GM19240 (cell line): ENCODE results near the gene SLC6A18.

ENCODE experiments used
- DNase-seq: peaks from one replicate; pipeline ENCODE4 v3.0.0; 2011; ENCODE audit warnings: low spot score; ENCODE audit not compliant: insufficient read length

Gene SLC6A18

DNA sequence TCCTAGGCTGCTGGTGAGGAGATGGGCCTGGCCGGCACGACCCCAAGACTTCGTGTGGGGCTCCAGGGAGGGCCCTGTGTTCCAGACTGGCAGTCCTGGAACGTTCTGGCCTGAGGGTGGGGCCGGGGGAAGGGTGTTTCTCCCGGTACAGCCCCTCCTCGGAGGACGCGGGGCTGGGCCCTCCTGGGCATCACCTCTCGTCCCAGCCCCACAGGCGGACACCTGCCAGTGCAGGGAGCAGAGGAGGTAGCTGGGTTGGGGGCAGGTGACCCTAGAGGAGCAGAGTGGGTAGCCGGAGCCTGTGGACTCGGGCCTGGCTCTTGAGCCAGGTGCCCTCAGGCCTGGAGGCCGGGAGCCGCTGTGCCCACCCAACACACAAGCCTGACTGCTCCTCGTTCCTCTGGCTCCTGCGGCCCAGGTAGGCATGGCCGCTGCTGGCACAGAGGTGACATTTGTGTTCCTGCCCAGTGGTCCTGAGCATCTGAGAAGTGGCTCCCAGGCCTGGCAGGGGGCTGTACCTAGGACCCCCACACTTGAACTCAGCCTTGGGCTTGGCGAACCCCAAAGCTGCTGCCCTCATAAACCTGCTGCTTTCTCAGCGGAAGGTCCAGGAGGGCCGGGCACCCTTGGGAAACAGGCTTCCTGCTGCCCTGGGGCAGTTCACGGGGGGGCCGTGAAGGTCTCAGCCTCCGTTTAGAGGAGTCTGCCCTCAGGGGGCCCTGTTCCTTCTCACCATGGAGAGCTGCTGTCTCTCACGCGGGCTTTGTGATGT, 23.0 kb upstream of the SLC6A18 start:
- DNase-seq: no peak

DNA sequence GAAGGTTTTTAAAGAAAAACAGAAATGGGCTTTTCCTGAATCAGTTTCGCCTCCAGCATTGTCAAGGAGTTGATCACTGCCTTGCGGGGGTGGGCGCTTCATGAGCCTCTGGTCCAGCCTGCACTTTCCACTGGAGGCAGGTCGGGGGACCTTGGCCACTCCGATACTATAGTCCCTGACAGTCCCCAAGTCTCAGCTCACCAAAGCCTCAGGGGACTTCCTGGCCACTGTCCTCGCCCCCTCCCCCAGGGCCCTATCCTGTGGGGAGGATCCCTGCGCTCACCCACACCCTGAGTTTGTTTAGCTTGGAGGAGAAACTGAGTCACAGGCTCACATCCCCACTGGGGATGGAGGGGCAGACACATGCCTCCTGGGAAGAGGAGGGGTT, 22.4 kb upstream of the SLC6A18 start:
- no peak for DNase-seq

DNA sequence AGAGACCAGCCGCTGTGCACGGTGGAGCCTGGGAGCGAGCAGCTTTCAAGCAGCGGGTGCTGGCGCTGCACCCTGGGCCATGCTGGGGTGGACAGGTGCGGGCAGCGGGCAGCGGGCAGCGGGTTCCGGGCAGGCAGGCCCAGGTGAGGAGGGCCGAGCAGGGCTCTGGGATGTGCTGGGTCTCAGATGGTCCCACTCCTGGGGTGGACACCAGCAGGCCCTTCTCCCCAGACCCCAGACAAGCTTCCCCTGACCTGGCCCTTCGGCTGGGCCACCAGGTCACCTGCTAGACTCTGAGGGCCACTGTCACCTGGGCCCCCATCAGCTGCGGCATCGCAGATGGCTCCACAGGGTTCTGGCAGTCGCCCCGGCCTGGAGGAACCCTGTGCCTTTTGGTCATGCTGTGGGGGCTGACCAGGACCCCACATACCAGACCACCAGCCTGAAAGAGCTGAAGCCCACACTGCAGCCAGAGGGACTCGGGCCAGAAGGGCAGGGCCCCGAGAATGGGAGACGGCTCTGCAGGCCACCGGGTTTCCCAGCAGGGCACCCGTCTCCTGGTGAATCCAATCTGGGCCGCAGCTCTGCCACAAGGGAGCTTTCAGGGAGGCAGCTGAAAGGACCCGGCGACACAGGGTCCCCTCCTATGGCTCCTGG, 21.7 kb upstream of the SLC6A18 start:
- DNase-seq: no peak

DNA sequence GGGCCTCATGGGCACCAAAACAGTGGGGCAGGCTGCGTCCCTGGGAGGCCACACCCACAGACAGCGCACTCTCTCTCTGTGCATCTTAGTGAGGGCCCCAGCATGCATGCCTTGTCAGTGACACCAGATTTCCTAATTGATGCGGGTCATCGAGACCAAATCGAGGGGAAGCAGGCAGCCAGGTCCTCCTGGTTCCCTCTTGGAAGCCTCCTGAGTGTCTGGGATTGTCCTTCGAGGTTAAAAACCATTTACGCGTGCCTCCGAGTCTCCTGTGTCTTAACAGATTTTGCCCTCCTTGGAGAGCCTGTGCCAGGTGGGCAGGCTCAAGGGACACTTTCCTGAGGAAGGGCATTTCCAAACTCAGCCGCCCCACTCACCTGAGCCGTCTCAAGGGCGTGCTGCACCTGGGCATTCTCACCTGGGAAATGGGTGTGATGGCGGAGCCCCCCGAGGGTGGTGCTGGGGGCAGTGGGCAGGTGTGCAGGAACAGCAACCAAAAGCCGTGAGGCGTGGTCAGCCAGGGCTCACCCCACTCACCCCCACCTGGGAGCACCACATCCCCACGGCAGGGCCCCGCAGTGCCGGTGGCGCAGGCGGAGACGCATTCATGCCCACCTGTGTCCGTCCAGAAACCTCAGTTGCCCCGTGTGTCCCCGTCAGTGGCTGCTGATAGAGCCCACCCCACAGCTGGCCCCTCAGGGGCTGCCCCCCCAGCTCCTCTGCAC, 21.1 kb upstream of the SLC6A18 start:
- no peak for DNase-seq

DNA sequence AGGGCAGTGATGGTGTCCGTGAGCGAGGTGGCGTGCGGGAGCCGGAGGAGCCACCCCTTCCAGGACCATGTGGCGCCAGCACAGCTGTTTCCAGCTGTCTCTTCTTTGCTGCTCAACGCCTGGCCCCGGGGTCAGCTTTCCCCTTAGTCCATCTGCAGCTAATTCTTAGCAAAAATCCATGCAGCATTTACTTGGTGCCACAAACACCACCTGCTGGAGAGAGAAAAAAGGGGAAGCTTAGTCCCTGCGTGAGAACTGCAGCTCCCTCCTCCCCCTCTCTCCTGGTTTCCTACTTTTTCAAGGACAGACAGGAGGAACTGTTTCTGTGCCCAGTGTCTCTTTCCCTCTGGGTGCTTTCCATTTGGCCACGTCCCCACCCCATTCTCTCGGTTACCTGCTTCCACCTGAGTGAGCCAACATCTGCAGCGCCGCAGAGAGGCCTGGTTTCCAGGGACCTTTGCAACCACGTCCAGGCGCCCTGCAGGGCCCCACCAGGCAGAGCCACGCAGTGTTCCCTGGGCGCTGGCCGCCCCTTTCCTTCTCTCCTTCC, 20.4 kb upstream of the SLC6A18 start:
- no peak for DNase-seq

DNA sequence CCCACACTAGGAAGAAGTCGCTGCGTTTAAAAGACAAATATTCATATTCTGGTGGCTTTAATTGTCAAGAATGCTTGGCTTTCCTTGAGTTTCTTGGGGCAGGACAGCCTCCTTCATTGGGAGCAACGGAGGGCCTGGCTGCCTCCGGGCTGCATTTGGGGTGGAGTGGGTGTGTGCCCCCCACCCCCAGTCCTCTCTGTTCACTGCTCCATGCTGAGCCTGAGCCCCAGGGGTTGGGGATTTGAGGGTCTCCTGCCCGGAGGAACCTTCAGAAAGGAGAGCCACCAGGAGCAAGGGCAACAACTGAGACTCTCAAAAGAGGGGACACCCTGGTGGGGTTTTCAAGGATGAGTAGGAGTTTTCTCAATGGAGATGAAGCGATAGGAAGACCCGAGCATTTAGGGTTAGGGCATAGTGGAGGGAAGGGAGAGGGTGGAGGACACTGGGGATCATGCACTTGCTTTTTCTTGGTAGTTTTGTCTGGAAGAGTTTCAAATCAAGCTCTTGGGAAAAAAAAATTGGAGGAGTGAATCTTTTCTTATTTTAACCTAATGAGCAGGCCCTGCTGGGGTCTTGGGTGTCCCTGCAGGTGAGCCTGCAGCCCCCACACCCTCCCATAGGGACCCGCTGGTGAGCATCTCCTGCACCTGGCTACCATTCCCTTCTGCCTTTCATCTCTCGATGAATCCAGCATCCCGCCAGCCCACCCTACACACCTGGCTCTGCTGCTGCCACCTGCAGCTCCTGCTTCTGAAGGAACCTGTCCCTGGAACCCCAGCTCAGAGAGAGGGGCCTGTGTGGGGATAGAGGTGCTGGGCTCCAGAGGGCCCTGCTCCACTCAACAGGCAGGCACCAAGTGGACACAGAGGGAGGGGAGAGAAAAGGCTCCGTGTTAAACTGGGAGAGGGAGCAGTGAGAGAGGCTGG, 19.7 kb upstream of the SLC6A18 start:
- no peak for DNase-seq

DNA sequence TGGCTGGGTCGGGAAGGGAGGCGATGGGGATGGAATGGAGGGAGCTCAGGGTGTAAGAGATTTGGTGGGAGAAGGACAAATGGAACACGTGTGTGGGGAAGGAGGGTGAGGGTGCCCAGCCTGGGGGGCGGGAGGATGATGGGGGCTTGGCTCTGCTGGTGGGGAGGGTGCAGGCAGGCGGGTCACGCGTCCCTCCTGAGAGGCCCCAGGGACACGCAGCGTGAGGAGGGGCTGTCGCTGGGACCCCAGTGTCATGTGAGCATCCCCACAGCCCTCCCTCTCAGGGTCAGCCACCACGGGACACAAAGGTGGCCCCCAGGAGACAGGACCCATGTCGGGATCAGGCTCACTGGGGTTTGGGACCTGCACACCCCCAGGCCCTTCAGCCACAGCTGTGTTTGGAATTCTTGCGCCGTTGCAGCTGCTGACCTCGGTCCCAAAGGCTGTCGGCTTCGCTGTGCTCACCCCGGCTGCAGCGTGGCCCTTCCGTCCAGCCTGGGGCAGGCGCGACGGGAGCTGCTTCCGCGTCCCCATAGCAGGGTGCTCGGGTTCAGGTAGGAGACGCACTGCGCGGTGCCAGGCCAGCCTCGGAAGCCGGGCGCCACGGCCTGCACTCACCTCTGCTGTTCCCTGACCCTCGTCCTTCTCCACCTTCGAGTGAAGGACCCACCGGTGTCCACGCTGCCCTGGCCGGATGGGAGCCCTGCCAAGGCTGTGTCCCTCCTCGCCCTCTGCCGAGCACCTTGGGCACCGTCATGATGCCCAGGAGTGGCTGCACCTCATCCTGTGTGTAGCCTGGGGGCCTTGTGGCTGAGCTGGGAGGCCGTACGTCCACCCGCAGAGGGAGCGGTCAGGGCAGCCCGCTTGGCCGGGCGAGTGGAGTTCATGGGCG, 18.4 kb upstream of the SLC6A18 start:
- no peak for DNase-seq

DNA sequence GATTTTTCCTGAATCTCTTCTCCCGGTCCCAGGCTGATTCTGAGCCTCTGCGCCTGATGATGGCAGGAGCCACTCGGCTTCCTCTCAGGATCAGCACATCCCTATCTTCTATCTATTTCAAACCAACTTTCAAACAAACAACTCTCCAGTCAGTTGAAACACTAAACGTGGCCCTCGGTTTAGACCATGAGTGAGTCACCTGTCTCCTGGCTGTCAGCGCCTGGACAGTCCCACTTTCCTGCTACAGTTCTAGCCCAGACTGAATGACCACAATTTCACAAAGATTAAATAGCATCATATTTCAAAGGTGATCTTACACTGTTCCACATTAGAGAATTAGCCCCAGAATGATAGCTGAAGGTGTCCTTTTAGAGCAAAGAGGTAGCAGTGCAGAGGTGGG, 17.6 kb upstream of the SLC6A18 start:
- DNase-seq: no peak

DNA sequence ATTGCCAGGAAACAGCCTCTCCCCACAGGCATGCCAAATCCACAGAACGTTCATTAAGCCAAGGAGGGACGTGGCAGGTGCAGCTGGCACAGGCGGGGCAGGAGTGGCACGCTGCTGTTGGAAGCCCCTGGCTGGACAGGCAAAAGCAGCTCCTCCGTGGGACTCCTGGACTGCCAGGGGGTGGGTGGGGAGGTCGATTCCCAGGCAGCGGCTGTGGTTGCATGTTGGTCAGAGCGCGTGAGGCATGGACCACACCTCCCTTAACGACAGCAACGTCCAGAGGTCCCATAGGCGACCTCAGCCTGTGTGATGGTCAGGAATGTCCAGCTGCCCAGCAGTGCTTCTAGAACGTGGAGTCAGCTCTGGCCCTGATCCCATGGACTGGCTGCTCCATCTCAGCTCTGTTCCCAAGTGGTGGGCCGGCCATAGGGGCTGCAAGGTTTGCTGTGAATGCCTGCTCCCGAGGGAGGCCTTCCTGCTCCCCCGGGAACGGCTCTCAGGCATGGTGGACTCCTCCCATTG, 16.9 kb upstream of the SLC6A18 start:
- no peak for DNase-seq

DNA sequence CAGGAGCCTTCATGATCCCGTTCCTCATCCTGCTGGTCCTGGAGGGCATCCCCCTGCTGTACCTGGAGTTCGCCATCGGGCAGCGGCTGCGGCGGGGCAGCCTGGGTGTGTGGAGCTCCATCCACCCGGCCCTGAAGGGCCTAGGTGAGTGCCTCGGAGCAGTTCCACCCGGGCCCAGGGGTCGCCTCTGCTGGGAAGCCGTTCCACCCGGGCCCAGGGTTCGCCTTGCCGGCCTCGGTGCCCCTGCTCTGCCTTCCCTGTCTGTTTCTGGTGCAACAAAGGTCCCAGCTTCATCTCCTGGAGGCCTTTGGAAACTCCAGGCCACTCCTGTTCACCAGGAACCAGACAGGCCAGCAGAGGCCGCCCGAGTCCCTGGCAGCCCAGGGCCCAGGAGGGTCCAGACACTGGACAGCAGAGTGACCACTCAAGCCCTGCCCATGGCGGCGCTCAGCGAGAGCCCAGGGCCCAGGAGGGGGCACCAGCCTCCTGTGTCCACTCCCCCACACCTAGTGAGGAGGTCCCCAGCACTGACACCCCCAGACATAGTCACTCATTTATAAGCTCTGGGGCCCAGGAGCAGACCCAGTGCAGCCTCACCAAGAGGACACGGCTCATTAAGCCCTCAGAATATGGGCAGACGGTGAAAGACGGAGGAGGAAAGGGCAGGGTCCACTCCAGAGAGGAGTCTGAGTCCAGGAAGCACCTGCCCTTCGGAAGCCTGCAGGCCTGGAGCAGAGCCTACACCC, 16.3 kb upstream of the SLC6A18 start:
- no peak for DNase-seq

DNA sequence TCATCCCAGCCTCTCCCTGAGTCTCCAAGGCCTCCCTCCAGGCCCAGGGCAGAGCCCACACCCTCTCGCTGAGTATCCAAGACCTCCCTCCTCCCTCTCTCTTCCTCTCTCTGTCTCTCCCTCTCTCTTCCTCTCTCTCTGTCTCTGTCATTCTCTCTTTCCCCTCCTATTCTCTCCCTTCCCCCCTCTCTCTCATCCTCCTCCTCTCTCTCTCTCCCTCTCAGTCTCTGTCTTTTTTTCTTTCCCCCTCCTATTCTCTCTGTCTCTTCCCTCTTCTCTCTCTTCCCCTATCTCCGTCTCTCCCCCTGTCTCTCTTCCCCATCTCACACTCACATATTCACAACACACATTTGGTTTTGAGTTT, 15.7 kb upstream of the SLC6A18 start:
- DNase-seq: no peak

DNA sequence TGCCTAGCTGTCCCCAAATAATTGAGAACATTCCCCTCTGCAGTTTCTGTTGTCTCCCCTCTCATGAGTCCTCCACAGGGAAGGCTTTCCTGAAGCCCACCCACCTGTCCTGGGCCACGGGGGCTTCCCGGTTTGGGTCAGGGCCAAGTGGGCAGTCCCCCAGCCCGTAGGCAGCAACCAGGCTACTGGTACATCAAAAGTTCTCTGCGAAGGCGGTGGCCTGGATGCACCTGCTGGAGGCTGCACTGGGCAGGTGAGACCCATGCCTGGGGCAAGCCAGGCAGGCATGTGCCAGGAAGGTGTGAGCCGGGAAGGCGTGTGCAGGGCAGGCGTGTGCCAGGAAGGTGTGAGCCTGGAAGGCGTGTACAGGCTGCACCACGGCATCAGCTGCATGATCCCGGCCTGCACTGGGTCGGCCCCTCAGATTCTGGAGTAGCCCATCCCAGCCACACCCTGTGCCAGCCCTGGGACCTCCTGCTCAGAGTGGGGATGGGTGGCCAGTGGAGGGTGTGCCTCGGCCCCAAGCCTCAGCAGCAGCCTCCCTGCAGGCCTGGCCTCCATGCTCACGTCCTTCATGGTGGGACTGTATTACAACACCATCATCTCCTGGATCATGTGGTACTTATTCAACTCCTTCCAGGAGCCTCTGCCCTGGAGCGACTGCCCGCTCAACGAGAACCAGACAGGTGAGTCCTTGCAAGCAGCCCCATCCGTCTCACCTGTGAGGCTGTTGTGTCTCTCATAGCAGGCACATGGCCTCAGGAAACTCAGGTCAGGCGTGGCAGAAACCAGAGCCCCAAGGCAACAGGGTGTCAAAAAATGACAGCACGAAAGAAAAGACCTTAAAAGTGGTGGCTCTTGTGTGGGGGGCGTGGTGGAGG, 15.0 kb upstream of the SLC6A18 start:
- DNase-seq: no peak

DNA sequence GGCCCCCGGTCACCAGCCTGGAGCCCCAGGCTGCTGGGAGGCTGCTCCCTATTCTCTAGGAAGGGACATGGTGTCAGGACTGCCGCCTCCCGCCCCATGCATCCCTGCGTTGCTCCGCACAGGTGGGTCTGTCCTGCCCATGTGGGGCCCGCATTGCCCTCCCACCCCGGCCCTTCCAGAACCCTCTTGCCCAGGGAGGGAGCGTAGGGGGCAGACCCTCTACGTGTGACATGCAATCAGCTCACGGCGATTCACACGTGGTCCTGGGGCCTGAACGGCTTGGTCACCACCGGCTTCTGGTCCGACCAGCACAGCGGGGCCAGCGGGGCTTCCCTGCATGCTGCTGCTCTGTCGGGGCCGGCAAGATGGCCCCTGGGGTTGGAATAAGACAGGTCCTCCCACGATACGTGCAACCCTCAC, 14.3 kb upstream of the SLC6A18 start:
- DNase-seq: no peak

DNA sequence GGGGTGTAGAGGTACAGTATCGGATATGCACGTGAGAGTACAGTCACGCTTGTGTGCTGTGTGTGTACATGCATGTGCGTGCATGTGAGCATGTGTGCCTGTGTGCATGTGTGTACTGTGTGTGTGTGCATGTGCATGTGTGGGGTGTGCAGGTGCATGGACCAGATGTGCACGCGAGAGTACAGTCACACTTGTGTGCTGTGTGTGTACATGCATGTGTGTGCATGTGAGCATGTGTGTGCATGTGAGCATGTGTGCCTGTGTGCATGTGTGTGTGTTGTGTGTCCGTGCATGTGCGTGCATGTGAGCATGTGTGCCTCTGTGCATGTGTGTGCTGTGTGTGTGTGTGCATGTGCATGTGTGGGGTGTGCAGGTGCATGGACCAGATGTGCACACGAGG, 13.5 kb upstream of the SLC6A18 start:
- no peak for DNase-seq

DNA sequence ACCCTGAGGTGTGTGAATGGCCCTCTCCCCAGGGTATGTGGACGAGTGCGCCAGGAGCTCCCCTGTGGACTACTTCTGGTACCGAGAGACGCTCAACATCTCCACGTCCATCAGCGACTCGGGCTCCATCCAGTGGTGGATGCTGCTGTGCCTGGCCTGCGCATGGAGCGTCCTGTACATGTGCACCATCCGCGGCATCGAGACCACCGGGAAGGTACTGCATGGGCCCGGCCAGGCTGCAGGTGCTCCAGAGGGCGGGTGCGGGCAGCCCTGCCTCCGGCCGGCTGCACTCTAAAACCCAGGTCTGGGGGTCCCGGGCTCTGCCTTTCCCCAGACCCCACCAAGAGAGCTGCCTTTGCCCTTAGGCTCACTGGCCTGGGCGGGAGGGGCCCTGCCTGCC, 12.9 kb upstream of the SLC6A18 start:
- DNase-seq: no peak

DNA sequence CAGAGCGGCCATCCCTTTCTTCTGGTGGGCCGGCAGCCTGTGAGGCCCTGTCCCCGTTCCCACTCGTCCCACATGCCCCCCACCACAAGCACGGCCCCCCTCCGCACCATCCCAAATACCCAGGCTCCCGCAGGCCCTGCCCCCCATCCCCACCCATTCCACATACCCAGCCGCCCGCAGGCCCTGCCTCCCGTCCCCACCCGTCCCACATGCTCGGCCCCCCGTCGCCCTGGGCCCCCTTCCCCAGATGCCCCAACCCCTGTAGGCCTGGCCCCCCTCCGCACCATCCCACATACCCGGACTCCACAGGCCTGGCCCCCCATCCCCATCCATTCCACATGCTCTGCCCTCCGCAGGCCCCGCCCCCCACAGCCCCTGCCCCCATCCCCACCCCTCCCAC, 12.3 kb upstream of the SLC6A18 start:
- no peak for DNase-seq

DNA sequence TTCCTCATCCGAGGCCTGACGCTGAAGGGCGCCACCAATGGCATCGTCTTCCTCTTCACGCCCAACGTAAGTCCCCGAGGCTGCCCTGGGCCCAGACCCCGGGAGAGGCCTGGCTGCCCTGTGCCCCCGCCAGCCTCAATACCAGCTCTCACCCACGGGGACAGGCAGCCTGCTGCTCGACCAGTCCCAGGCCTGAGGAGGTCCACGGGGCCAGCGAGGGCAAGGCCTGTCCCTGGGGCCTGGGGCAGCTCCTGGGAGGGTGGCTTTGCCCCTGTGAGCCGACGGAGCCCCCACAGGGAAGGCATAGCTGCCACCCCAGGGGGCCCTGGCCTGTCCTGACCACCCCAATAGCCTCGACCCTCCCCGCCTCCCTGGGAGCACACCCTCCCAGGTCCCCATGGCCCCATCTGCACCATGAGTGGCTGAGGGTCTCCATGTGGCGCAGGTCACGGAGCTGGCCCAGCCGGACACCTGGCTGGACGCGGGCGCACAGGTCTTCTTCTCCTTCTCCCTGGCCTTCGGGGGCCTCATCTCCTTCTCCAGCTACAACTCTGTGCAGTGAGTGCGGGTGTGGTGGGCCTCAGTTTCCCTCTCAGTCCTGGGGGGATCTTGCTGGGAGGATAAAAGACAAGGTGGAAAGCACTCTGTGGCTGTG, 11.5 kb upstream of the SLC6A18 start:
- DNase-seq: no peak
